Activated naive CD8-positive, alpha-beta T cell (primary cell): ENCODE measurements around the gene DNAH2.

Experiments
- H3K27ac Mint-ChIP-seq: one replicate; pipeline ENCODE4 v1.8.0; 2021; ENCODE audit warnings: mixed read lengths
- H3K27me3 Mint-ChIP-seq: one replicate; pipeline ENCODE4 v1.8.0; 2021; ENCODE audit warnings: mixed read lengths
- H3K36me3 Mint-ChIP-seq: one replicate; pipeline ENCODE4 v1.8.0; 2021; ENCODE audit warnings: mixed read lengths
- H3K4me1 Mint-ChIP-seq: one replicate; pipeline ENCODE4 v1.8.0; 2021; ENCODE audit warnings: low read depth, mixed read lengths
- H3K4me3 Mint-ChIP-seq: one replicate; pipeline ENCODE4 v1.8.0; 2021; ENCODE audit warnings: mild to moderate bottlenecking, mixed read lengths
- H3K9me3 Mint-ChIP-seq: one replicate; pipeline ENCODE4 v1.8.0; 2021; ENCODE audit warnings: low read depth, mixed read lengths

DNAH2 gene

DNA sequence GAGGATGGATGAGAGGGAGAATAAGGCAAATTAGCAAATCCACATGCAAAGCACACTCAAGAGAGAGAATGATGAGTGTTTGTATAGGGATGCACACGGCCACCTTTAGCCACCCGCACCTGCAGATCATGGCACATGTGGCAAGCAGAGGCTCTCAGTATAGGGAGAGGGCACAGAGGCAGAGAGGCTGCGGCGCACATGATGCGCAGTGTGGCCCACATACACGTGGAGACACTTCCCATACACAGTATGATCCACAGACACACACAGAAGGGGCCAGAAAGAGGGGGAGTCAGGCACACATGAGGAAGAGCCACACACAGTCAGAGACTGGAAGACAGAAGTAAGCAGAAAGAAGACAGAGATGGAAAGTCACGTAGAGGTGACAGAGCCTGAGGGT, 164.5 kb downstream of the DNAH2 start:
- H3K27ac Mint-ChIP-seq: no peak overlapping the region
- H3K27me3 Mint-ChIP-seq: no peaks in the 10 kb centered on the region
- H3K36me3 Mint-ChIP-seq: no peaks in the 10 kb centered on the region
- no peak overlapping the region for H3K4me3 Mint-ChIP-seq
- H3K4me1 Mint-ChIP-seq: peaks cover 11% of the 10 kb centered on the region
- no peaks in the 10 kb centered on the region for H3K9me3 Mint-ChIP-seq

DNA sequence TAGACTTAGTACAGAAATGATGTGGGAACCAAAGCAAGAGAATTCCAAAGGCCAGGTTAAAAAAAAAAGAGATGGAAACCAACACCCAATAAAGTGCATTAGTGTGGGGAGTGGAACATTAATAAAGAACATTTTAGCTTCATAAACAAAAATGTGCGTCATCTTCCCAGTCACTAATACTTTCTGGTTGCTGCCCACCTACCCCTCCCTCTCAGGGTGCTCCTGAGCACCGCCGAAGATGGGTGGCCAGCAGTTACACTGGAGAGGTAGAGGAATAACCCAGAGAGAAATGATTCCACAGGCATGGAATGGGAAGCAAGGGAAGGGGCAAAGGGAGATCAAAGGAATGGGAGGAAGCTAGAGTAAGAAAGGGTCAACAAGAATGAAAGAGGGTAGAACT, 165.1 kb downstream of the DNAH2 start:
- no peak overlapping the region for H3K4me3 Mint-ChIP-seq
- no peaks in the 10 kb centered on the region for H3K36me3 Mint-ChIP-seq
- H3K27me3 Mint-ChIP-seq: no peaks in the 10 kb centered on the region
- H3K4me1 Mint-ChIP-seq: peaks cover 8% of the 10 kb centered on the region
- no peaks in the 10 kb centered on the region for H3K9me3 Mint-ChIP-seq
- no peak overlapping the region for H3K27ac Mint-ChIP-seq
